ENCODE measurements around the gene TBL3.

The TBL3 gene

DNA sequence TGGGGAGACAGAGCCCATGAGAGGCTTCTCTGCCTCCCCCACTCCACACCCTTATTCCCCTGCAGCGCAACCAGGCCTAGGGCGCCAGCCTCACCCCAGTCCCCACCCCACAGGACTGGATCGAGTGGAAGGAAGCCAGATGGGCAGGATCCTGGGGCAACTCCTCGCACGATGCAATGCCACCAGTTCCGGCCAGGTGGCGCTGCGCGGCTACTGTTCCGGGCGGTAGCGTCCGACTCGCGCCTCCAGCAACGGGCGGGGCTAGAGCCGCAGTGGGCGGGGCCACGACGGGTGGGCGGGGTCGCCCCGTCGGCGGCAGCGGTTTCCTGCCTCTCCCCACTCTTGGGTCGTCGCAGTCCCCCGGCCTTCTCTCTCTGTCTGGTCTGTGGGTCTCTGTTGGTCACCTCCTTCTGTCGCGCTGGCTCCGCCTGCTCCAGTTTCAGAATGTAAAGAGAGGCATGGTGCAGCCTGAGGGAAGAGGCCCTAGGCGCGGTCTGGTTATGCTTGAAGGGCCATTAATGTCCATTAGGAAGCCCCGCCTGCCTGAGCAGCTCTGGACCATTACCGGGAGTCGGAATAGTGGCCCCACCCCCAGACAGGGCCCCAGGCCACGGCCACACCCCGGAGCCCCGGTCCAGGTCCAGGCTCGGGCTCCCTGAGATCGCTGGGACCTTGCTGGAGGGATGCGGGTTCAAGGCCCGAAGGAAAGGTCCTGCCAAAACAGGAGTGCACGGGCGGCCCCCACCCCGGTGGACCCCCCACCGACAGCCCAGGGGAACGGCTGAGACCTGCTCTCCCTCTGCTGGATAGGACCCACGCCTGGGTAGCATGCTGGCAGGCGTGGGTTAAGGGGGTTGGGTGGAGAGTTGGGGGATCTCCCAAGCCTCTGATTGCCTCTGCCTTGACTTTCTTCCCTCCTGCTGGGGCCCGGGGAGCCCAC lies 51.5 kb downstream of the TBL3 start:
- DNase-seq: peak; percentile 63

DNA sequence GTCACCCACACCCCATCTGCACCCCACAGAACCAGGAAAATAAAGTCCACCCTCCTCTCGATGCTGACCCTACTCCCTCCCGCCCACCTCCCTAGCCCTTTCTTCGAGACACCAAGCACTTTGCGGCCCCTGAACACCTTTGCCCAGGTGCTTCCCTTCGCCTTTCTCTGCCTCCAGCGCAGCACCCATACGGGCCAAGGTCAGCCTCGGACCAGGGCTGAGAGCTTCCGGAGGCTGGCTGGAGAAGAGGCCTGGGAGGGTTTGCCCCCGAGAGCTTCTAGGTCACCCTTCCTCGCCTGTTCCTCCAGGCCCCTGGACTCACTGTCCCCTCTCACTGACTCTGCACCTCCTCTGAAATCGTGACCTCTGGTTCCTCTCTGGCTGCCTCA lies 52.2 kb downstream of the TBL3 start:
- DNase-seq: no peak

DNA sequence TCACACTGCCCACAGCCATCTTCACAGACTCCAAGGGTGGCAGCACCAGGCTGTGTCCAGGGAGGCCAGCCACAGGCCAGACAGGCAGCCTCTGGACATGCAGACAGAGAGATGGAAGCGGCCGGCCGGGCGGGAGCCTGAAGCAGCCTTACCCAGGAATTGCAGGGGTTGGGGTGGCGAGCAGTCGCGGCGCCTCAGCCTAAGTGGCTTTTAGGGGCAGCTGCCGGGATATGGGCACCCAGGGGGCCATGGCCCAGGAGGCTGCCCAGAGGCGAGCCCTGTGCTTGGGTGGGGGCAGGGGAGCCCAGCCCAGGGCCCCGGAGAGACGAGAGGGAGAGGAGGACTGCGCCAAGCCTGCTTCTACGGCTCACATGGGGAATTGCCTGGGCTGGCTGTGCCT lies 53.4 kb downstream of the TBL3 start:
- DNase-seq: no peak

DNA sequence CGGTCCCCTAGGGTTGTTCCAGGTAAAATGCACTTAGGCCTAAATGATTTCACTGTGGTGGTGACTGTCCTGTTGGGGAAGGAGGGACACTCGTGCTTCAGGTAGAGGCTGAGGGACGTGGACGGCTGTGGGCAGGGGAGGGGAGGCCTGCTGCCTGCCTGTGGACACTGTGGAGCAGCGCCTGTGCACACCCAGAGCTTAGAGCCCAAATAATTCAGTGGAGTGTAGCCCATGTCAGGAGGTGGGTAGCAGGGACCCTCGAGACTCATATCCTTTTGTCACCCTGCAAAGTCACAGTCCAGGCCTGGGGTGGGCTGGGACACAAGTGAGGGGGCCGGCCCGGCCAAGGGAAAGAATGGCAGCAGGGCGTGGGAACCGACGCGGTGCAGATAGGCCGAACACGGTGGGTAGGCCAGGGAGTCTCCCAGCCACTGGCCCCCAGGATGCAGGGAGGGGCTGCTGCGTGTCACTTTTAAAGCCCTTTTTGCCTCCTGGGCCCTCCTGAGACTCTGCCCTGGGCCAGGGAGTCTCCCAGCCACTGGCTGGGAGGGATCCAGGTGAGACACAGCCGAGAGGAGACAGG lies 54.1 kb downstream of the TBL3 start:
- DNase-seq: no peak

DNA sequence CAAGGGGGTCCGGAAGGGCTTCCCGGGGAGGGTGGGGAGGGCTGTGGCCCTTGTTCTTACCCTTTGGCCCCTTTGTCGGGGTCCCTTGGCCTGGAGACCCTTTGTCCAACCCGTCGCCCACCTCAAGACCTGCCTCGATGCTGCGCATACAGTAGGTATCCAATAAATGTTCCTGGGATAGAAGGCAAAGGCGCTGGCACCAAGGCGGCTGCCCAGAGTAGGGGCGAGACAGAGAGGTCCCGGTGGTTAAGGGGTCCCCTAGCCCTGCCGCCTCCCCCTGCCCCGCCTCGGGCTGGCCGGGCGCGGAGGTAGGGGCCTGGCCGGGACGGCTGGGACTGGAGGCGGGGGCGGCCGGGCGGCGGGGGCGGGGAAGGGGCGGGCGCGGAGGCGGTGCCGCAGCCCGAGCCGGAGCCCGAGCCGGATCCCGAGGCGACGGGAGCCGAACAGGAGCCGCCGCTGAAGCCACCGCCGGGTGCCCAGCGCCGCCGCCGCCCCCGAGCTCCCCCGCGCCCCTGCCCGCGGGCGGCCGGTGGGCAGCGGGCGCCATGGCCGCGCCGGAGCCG lies 54.7 kb downstream of the TBL3 start, which contains the start of gene NHERF2:
Gene NHERF2 (plus strand): TSS at position 442 of the 563 bp plus-strand sequence. CDS start 104 bp downstream, at position 546.
- DNase-seq: no peak

DNA sequence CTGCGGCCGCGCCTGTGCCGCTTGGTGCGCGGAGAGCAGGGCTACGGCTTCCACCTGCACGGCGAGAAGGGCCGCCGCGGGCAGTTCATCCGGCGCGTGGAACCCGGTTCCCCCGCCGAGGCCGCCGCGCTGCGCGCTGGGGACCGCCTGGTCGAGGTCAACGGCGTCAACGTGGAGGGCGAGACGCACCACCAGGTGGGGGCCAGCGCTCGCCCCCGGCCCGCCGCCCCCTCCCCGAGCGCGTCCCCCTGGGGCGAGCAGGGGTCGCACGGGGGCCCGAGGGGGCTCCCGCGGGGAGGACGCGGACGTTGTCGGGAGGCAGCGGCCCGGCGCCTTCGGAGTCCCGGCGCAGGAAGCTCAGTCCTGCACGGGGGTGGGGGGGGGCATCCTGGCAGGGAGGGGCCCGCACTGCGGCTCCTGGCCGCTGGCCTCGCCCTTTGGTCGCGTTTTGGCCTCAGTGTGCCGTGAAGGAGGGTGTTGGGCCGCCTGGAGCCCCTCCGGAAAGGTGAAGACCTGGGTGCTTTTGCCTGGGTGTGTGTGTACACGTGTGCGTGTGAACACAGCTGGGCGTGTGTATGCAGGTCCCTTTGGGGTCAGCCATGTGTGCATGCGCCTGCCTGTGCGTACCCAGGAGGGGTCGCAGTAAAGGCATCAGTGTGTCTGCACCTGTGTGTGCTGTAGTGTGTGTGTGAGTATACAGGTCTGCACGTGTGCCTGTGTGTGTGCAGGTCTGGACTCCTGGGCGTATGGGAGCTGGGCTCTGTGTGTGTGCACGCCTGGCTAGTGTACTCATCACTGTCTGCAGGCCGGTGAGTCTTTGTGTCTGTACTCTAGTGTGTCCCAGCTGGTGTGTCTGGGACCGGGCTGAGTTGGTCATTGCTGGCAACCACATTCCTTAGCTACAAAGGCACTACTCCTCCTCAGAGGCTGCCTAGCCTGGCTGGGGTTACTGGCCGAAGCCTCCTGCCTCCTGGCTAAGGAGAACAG lies 55.5 kb downstream of the TBL3 start:
- no peak for DNase-seq

DNA sequence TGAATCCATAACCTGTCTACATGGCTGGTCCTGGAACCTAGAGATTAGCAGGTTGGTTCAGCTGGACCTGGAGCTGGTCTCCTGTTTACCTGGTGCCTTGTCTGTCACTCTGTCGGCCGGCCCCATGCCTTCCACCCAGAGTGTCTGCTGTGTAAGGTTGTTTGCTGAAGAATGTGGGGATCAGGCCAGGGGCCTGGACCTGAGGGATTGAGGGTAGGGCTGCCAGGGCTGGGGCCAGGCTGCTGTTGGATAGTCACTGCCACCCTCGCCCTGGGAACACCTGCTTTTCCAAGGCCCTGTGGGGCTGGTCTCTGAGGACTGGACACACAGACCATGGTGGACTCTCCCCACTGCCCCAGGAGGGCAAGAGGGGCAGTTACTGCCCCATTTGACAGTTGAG lies 56.3 kb downstream of the TBL3 start:
- no peak for DNase-seq

DNA sequence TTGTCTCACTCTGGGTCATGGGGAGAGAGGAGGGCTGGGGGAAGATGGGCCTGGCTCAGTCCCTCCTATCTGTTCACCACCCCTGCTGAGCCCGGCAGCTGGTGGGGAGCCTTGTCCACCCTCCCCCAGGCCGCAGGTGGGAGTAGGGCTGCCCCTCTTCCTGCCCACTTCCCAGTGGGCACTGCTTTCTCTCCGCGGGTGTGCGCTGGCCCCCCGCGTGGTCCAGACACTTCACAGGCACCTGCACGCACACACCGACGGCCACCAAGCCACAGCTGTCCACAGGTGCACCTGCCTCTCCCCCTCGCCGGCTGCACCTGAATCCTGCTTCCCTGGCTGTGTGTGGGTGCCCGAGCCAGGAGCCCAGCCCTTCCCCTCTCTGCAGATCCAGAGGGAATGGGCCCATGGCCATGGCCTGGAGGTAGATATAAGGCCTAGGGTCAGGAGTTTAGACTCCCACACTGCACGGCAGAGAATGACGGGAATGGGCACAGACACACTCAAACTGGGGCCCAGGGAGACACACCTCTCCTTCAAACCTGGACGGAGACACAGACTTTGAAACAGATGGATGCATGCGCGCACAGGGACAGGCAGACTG lies 56.9 kb downstream of the TBL3 start:
- DNase-seq: no peak

DNA sequence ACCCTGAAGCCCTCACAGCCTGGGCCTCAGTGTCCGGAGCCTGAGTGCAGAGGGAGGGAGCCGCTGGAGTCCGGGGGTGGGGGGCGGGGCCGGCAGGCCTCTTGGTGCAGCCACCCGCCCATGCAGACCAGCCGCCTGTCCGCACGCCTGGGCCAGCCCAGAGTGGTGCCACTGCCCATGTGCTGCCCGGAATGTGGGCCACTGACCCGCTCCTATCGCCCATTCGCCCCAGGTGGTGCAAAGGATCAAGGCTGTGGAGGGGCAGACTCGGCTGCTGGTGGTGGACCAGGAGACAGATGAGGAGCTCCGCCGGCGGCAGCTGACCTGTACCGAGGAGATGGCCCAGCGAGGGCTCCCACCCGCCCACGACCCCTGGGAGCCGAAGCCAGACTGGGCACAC lies 57.5 kb downstream of the TBL3 start:
- no peak for DNase-seq

DNA sequence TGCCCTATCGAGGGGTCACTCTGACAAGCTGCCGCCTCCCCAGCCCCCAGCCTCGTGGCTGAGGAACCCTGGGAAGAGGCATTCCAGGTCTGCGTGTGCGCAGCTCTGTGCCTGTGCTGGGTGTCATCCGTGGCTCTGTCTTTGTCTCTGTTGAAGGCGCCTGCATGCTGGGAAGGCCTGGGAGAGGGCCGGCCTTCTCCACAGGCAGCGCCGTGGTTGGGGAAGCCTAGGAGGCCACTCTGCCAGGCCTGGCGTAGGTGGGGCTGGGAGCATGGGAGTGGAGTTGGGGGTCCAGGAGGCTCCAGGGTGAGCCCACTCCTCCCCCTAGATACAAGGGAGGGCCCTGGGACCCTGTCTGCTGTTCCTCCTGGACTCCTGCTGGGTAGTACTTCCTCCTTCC lies 58.2 kb downstream of the TBL3 start:
- no peak for DNase-seq

DNA sequence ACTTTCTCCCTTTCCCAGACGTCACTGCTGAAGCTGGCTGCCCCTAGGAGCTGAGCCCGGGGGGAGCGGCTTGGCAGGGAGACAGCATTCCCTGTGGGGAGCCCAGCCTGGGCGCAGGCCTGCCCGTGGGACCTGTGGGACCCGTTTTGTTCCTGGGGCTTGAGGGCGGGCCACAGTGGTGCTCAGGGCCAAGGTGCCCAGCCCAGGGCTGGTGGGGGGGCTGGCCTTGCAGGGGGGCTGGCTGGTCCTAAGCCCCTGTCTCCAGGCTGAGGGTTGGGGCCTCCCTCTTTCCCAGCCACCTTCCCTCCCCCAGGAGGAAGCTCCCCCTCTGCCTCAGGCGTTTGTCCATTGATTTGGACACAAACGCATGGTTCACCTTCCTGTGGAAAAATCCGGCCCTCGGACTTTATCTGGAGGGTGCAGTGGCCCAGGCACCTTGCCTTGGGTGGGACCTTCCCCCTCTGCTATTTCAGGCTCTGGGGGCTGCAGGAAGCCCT lies 59.3 kb downstream of the TBL3 start:
- no peak for DNase-seq

Measured in NCI-H2029 treated with DMSO at 0.1 percent for 48 hours (cell line).